NCI-H146 (cell line): ENCODE data around the gene CEP97.
A peak's percentile ranks its signal among the peaks of the same experiment; 100 is the strongest.
"Not testable (repeated sequence)": the region's sequence is repeated elsewhere in the genome, so short reads cannot be mapped to it uniquely, and the experiment has no call there.

ENCODE experiments used
- DNase-seq: peaks from one replicate; lab custom pipeline; 2025; lab: John Stamatoyannopoulos, UW

Gene CEP97, protein sequence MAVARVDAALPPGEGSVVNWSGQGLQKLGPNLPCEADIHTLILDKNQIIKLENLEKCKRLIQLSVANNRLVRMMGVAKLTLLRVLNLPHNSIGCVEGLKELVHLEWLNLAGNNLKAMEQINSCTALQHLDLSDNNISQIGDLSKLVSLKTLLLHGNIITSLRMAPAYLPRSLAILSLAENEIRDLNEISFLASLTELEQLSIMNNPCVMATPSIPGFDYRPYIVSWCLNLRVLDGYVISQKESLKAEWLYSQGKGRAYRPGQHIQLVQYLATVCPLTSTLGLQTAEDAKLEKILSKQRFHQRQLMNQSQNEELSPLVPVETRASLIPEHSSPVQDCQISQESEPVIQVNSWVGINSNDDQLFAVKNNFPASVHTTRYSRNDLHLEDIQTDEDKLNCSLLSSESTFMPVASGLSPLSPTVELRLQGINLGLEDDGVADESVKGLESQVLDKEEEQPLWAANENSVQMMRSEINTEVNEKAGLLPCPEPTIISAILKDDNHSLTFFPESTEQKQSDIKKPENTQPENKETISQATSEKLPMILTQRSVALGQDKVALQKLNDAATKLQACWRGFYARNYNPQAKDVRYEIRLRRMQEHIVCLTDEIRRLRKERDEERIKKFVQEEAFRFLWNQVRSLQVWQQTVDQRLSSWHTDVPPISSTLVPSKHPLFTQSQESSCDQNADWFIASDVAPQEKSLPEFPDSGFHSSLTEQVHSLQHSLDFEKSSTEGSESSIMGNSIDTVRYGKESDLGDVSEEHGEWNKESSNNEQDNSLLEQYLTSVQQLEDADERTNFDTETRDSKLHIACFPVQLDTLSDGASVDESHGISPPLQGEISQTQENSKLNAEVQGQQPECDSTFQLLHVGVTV

DNA sequence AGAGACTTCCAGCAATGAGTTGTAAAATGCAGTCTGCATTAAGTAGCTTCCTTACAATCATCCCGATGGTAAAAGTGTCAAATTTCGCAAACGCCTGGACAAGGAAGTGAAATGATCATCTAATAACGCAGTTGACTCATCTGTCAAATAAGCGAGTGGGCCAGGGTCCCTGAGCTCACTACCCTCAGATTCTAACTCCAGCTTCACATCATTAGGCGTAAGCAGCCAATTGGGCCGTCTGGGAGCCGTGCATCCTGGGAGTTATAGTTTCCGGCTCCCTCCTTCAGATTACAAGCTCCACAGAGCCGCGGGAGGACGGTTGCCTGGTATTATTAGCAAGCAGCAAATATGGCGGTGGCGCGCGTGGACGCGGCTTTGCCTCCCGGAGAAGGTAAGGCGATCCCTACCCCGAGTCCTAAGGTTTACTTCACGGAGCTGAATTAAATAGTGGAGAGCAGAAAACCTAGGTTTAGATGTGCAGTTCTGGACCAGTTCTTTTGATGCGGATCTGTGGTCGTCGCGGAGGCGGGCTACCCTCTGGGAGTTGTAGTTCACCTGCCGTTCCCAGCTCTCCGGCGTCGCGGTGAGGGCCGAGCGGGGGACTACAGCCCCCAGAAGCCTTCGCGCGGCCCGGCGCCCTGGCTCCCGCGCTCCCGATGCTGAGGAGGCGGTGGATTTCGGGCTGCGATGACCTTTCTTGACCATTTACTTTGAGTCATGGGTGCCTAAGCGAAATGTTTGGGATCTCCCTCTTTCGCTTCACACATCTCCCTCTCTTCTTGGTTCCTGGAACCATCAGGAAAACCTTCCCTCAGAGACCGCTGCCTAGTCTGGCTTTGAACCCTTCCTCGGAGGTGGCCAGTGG, at the start of gene CEP97:
TSS of gene CEP97 (plus strand) at position 286 of the 865 bp plus-strand sequence. CDS start at position 349, 63 bp downstream.
- peak; percentile 95 for DNase-seq

DNA sequence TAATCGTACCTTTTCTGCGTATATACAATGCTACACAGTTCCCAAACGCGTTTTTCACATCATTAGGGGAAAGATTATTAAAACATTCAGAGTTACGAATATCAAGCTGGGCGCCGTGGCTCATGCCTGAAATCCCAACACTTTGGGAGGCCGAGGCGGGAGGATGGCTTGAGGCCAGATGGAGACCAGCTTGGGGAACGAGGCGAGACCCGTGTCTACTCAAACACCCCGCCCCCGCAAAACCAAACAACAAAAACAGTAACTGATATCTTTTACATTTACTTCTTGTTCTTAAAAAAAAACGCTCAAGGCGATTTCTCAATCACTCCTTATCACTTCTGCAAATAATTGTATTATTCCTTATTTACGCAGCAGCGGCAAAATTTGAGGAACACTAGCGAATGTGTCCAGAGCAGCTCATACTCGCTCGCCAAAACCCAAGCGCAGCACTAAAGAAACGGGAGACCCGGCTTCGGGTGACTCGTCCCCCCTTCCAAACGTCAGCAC, 48.7 kb upstream of the CEP97 start:
- DNase-seq, result no peak

DNA sequence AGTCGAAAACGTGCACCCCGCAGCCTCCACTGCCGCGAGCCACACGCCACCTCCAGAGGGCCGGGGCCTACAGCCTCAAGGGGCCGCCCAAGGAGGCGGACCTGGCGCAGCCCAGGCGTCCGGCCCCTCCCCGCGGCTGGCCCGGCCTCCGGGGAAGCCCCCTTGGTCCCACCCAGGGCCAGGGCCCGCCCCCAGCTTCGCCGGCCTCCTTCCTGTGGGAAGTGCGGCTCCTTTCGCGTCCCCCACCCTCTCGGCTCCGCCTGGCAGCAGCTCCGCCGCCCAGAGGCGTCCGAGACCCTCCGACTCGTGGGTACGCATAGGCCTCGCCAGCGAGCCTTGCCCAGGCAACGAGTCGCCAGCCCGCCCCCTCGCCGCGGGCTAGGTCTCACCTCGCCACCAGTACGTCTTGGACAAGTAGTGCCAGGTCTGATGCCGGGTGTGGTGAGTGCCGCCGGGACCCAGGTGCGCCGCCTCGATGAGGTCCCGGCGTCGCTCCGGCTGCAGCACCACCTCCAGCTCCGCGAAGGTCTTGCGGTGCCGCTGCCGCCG, 48.1 kb upstream of the CEP97 start:
- DNase-seq, result no peak

DNA sequence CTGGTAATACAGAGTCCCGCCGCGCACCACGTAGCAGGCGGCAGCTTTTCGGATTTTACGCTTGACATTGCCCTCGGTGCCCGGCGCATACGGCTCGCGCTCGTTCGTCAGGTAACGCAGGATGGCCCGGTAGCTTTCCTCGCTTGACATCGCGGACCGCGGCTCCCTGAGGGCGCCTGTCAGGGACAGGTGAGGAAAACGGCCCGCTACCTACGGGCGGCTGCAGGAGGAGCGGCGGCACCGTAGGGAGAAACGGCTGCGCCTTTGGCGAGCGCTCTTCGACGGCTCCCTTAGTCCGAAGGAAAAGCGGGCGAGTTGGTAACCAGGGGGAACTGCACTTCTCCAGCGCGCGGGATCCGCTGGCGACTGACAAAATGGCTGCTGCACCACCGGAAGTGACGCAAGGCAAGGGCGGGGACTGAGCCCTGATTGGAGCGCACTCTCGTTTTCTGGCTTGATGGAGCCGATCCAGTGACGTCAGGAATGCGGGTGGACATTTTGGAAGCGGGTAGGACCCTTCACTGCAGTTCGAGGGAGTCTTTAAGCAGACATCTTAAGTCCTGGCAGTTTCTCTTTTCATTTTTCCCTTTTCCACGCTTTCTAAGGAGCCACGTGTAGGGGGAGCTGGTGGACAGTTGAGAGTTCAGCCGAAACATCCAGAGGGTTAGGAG, 47.5 kb upstream of the CEP97 start, which contains the start of gene ZBTB11:
TSS of gene ZBTB11 (minus strand) at position 368 of the 671 bp plus-strand sequence. CDS start at position 150, 218 bp downstream.
- no peak for DNase-seq

DNA sequence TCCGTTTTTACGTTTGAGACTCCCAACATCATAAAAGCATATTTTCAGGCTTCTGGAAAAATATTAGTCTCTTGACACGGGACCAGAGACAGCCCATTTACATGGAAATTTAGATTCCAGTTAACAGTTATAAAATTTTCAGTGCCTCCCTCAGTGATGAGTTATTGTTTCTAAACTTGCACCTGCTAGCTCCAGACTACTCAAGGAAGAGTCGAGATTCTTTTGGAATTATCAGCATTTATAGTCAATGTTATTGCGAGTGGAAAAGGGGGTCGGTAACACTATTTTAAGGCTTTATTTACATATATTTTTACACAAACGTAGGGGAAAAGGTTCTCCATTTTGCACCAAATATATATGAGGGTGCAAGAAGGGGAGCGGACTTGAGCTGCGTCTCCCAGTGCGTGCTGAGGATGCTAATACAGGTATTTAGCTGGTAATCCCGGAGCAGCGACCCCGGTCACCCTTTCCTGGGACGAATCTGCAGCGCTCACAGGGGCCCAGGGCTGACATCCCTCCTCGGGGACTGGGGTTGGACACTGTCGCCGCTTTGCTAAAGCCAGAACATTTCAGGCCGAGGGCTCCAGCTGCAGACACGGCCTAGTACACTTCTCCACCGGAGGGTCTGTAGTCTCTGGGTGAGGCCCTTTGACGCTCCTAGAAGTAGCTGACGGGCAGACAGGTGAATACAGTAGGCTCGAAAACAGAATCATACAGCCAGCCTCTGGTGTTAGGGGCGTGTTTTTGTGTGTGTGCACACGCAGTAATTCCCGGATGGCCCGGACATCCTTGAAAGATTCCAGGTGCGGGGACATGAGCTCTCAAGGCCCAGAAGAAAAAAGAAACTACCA, 46.8 kb upstream of the CEP97 start:
- DNase-seq, result no peak

DNA sequence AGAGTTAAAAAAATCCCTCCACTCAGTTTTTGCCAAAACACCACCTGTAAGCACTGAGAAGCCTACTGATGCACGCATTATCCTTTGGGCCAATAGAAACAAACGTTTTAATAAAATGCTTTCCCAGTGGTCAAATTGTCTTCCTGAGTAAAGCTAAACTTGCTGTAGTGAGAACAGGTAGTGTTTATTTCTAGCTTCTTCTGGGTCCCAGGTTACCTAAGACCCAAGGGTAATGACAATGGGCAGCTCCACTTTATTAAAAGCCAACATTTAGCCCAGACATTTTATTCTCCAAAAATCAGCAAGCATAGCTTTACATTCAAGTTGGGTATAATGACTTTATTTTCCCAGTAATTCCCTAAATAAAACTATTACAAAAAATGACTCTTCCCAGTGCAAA, 45.6 kb upstream of the CEP97 start:
- DNase-seq, result not testable (repeated sequence)

DNA sequence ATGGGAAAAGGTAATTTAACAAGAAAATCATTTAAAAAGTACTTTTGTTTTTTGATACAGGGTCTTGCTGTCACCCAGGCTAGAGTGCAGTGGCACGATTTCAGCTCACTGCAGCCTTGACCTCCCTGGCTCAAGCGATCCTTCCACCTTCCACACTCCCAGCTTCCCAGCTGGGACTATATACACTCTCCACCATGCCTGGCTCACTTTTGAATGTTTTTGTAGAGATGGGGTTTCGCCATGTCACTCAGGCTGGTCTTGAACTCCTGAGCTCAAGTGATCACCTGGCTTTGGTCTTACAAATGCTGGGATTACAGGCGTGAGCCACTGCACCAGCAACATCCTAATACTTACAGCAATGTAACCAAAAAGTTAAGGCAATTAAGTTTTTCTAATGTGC, 43.9 kb upstream of the CEP97 start:
- no peak for DNase-seq

DNA sequence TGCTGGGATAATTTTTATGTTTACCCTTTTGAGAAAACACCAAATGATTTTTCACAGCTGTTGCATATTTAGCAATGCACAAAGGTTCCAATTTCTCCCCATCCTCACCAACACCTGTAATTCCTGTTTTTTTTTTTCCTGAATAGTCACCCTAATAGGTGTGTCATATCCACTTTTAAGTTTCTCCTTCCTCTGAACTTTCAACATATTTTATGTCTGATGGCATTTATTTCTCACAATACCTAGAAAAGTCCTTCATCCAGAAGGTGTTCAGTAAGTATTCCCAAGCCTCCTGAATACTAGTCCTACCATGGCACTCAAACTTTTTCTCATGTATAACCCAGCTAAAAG, 39.4 kb upstream of the CEP97 start:
- DNase-seq, result no peak

DNA sequence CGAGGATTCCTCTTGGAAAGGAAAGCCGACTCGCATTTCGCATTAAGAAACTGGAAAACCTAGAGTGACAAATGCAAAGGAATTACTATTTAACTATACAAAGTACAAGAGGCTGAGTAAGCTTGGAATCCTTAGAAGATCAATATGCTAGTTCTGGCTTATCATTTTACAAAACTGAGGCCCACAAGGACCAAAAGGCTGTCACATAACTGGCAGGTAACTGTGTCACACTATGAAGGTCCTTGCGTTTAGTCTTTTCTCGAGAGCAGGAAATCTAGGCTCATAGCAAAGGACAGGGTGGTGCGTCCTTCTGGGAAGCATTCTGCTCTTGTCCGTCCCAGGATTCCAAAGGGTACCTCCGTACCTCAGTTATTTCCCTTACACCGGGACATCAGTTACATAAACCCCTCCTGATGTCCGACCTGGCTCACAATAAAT, 38.5 kb upstream of the CEP97 start:
- no peak for DNase-seq

DNA sequence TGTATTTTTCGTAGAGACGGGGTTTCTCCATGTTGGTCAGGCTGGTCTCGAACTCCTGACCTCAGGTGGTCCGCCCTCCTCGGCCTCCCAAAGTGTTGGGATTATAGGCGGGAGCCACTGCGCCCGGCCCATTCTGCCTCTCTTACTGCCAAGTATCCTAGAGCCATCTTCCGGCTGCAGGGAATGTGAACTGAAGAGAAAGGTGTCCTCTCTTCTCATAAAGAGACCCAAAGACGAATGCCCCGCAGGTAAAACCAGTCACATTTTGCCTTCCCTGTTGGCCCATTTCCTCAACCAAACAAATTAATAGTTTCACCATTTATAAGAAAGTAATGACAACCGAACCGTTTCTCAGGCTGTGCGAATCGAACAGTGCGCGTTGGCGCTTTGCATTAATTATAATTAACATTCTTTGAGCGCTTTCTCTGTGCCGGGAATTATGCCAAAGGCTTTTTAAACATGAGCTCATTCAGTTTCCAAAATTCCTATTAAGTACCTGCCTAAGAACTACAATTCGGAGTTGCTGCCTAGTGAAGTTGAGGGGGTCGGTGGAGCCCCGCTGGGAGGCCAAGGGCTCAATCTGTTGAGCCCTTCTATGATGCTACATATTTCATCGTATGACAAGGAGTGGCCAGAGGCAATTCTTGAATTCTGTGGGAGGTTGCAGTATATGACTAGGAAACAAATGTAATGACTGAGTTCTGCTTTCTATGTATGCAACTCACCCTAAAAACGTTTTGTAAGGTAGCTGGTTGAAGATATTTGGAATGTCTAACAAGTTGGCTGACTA, 37.1 kb upstream of the CEP97 start:
- no peak for DNase-seq

DNA sequence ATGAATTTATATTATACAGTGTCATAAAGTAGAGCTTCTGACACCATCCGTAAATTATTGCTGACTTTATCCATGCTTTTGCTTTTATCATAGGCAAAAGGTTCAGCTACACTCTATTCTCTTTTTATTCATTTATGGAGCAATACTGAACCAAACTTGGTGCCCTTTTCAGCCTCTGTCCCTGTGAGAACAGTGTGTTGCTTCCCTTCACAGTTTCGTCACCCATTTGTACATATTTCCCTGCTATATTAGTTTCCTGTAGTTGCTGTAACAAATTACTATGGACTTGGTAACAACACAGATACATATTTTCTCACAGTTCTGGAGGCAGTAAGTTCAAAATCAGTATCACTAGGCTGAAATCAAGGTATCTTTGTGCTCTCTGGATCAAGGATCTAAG, 35.1 kb upstream of the CEP97 start:
- DNase-seq, result no peak

DNA sequence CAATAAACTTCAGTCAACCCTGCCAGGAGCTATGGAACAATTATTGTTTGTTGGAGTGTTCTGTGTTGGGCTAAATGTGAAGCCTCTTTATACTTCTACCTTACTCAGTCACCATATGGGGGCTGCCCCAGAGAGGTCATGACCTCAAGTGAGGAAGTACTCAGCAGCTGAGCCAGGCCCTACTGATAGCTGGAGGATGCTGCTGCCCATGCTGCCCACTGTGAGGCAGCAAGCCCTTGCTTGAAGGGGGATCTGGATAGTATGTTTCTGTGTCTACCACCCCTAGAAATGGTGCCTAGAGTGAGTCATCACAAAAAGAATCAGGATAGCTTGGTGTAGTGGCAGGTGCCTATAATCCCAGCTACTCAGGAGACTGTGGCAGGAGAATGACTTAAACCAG, 33.4 kb upstream of the CEP97 start:
- DNase-seq, result no peak

DNA sequence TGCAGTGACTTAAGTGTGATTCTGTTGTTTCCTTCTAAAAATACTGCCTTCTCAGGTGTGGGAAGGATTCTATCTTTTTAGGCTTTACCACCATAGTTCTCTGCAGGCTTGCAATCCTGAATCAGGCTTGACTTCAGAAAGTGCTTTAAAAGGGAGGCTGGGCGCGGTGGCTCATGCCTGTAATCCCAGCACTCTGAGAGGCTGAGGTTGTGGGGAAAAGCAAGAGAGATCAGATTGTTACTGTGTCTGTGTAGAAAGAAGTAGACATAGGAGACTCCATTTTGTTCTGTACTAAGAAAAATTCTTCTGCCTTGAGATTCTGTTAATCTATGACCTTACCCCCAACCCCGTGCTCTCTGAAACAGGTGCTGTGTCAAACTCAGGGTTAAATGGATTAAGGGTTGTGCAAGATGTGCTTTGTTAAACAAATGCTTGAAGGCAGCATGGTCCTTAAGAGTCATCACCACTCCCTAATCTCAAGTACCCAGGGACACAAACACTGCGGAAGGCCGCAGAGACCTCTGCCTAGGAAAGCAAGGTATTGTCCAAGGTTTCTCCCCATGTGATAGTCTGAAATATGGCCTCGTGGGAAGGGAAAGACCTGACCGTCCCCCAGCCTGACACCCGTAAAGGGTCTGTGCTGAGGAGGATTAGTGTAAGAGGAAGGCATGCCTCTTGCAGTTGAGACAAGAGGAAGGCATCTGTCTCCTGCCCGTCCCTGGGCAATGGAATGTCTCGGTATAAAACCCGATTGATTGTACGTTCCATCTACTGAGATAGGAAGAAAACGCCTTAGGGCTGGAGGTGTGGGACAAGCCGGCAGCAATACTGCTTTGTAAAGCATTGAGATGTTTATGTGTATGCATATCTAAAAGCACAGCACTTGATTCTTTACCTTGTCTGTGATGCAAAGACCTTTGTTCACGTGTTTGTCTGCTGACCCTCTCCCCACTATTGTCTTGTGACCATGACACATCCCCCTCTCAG, 32.4 kb upstream of the CEP97 start:
- not testable (repeated sequence) for DNase-seq

DNA sequence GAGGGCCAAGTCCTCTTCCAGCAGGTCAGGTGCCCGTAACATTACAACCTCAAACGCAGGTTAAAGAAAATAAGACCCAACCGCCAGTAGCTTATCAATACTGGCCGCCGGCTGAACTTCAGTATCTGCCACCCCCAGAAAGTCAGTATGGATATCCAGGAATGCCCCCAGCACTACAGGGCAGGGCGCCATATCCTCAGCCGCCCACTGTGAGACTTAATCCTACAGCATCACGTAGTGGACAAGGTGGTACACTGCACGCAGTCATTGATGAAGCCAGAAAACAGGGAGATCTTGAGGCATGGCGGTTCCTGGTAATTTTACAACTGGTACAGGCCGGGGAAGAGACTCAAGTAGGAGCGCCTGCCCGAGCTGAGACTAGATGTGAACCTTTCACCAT, 30.9 kb upstream of the CEP97 start:
- not testable (repeated sequence) for DNase-seq

DNA sequence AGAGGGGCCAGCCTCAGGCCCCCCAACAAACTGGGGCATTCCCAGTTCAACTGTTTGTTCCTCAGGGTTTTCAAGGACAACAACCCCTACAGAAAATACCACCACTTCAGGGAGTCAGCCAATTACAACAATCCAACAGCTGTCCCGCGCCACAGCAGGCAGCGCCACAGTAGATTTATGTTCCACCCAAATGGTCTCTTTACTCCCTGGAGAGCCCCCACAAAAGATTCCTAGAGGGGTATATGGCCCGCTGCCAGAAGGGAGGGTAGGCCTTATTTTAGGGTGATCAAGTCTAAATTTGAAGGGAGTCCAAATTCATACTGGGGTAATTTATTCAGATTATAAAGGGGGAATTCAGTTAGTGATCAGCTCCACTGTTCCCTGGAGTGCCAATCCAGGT, 29.6 kb upstream of the CEP97 start:
- not testable (repeated sequence) for DNase-seq

DNA sequence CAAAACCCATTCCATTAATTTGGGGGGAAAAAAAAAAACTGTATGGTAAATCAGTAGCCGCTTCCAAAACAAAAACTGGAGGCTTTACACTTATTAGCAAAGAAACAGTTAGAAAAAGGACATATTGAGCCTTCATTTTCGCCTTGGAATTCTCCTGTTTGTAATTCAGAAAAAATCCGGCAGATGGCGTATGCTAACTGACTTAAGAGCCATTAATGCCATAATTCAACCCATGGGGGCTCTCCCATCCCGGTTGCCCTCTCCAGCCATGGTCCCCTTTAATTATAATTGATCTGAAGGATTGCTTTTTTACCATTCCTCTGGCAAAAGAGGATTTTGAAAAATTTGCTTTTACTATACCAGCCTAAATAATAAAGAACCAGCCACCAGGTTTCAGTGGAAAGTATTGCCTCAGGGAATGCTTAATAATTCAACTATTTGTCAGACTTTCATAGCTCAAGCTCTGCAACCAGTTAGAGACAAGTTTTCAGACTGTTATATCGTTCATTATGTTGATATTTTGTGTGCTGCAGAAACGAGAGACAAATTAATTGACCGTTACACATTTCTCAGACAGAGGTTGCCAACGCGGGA, 28.5 kb upstream of the CEP97 start:
- DNase-seq, result no peak
